ENCODE measurements around the gene MEN1. TPM values are rescaled to one million over a fixed set of nuclear protein-coding genes. Genes with fewer than 3 reads are reported as not detected.
A peak's percentile ranks its signal among the peaks of the same experiment; 100 is the strongest.

The MEN1 gene
- total and polyA plus RNA-seq, 2 of the 13 experiments (the other 11 are each of a cell fraction or from before 2014, with no cell fraction given), result 20.5 to 27.3 TPM

GRCh38 chr11:64778223-64778472 lies 32.2 kb downstream of the MEN1 start (continued):
- TF ChIP-seq RBM39 (IDR thresholded peaks at IDR 0.05; ENCODE audit: low read depth, low read length, poor library complexity, severe bottlenecking), result peak; percentile 51
- TF ChIP-seq, protein P1, sequence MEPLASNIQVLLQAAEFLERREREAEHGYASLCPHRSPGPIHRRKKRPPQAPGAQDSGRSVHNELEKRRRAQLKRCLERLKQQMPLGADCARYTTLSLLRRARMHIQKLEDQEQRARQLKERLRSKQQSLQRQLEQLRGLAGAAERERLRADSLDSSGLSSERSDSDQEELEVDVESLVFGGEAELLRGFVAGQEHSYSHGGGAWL (CRISPR knock-in tag; IDR thresholded peaks at IDR 0.05), result 0 out of 2 replicates have a peak, but pooled peaks have one; percentile 45
- TF ChIP-seq NR1H2 (CRISPR knock-in tag; IDR thresholded peaks at IDR 0.05; ENCODE audit: borderline replicate concordance, low read depth), result no peak
- TF ChIP-seq ZNF160 (CRISPR knock-in tag; IDR thresholded peaks at IDR 0.05), result 0 out of 2 replicates have a peak, but pooled peaks have one; percentile 42
- TF ChIP-seq ZFP1 (CRISPR knock-in tag; IDR thresholded peaks at IDR 0.05), result 0 out of 2 replicates have a peak, but pooled peaks have one; percentile 5
- TF ChIP-seq MED13 (CRISPR knock-in tag; IDR thresholded peaks at IDR 0.05), result 0 out of 2 replicates have a peak, but pooled peaks have one; percentile 23
- TF ChIP-seq MAFG (CRISPR knock-in tag; IDR thresholded peaks at IDR 0.05), result no peak
- TF ChIP-seq SPEN (CRISPR knock-in tag; IDR thresholded peaks at IDR 0.05; ENCODE audit: low read depth), result no peak
- no peak for TF ChIP-seq HMGA1 (CRISPR knock-in tag; conservative IDR thresholded peaks at IDR 0.05)
- TF ChIP-seq TMF1 (CRISPR knock-in tag; IDR thresholded peaks at IDR 0.05; ENCODE audit: low read depth), result 0 out of 2 replicates have a peak, but pooled peaks have one; percentile 30
- TF ChIP-seq ZEB1 (IDR thresholded peaks at IDR 0.05; ENCODE audit: insufficient replicate concordance, low read depth), result no peak

- H2AFZ ChIP-seq (ENCODE audit: low read length), result no peak overlapping the region
- H3K4me1 ChIP-seq (ENCODE audit: insufficient read depth, low read length), result peaks cover 49% of the 10 kb centered on the region
- intact Hi-C loops (cut with micrococcal nuclease; ENCODE audit: unreplicated experiment) (loop anchor here (2.0 kb wide), 1 partner anchor 25 kb away; the partner anchor contains the start of gene MAP4K2), in situ Hi-C loops (cut with HindIII; ENCODE audit: extremely low pct_ligation_motif_present, low pct_unique_long_range_greater_than_20kb) (no loop called here)
- 0% methylated on average over 2 of the region's 98 CpGs for WGBS (ENCODE audit: low lambda C conversion rate)
- peak overlapping the region; percentile 97 for H3K9ac ChIP-seq (ENCODE audit: insufficient read depth, low read depth, low read length)
- peak overlapping the region; percentile 95 for H3K4me2 ChIP-seq (ENCODE audit: low read depth, low read length)
- no peak for FAIRE-seq
- H3K79me2 ChIP-seq (ENCODE audit: insufficient read depth, low read length), result peaks cover 47% of the 10 kb centered on the region
- BruUV-seq (replicated peaks), result no TSS peak
- peaks cover 27 to 47% of the 10 kb centered on the region in 2 experiments for H3K36me3 ChIP-seq (replicated peaks in 1 of 2; ENCODE audit: control insufficient read depth in 1 of 2, insufficient read depth in 2 of 2, low read length in 2 of 2)
- H3K9me3 ChIP-seq (ENCODE audit: low read length), result no peaks in the 10 kb centered on the region
- DNase-seq (ENCODE audit: low spot score), result peak; percentile 58
- H3K4me3 ChIP-seq (replicated peaks in 1 of 3; ENCODE audit: insufficient read depth in 1 of 3, low read depth in 2 of 3, low read length in 3 of 3), result peak overlapping the region; percentile 94 to 98 (median 94)
- ChIA-PET CTCF (ENCODE audit: low intra/inter-chr PET ratio, low total read pairs) (no interaction called here), POLR2A (interaction anchor here (1.1 to 1.9 kb wide), 3 partner anchors 17 to 358 kb away, joined by 3 to 19 read pairs (median 5); no protein-coding TSS in a partner anchor)
- no peaks in the 10 kb centered on the region; a peak in 1 of 5 replicates for H3K27me3 ChIP-seq (ENCODE audit: control insufficient read depth in 1 of 2, insufficient read depth in 2 of 2, low read length in 2 of 2)
- peaks cover 49% of the 10 kb centered on the region for H4K20me1 ChIP-seq (ENCODE audit: insufficient read depth, low read length)
- ATAC-seq, result peak; percentile 10
- H3K27ac ChIP-seq (ENCODE audit: extremely low read length, insufficient read depth, low read length), result peak overlapping the region; percentile 99
- TF ChIP-seq SNAPC4 (CRISPR knock-in tag; IDR thresholded peaks at IDR 0.05) (no peak), HNRNPH1 (optimal IDR thresholded peaks at IDR 0.05; ENCODE audit: low read depth, low read length) (no peak), SOX5 (CRISPR knock-in tag; IDR thresholded peaks at IDR 0.05; ENCODE audit: borderline replicate concordance) (no peak)
- TF ChIP-seq, protein P2, sequence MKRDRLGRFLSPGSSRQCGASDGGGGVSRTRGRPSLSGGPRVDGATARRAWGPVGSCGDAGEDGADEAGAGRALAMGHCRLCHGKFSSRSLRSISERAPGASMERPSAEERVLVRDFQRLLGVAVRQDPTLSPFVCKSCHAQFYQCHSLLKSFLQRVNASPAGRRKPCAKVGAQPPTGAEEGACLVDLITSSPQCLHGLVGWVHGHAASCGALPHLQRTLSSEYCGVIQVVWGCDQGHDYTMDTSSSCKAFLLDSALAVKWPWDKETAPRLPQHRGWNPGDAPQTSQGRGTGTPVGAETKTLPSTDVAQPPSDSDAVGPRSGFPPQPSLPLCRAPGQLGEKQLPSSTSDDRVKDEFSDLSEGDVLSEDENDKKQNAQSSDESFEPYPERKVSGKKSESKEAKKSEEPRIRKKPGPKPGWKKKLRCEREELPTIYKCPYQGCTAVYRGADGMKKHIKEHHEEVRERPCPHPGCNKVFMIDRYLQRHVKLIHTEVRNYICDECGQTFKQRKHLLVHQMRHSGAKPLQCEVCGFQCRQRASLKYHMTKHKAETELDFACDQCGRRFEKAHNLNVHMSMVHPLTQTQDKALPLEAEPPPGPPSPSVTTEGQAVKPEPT (CRISPR knock-in tag; IDR thresholded peaks at IDR 0.05; ENCODE audit: low read depth), result no peak
Measured at GRCh38 chr11:64777449-64778222, 32.7 kb downstream of the MEN1 start.

All from HepG2 (cell line).